ENCODE results near the gene DDI1.

The DDI1 gene

GRCh38 chr11:104036588-104036987, at the start of gene DDI1:
Gene DDI1, plus strand, starts transcription at chr11:104036640. Its CDS starts 183 bp downstream, at chr11:104036823.
- Histone ChIP-seq H3K4me3 (ENCODE audit: low read depth, low read length) (no peak within 1 kb of the TSS), H3K36me3 (ENCODE audit: control insufficient read depth, insufficient read depth, low read length) (no peaks in the 10 kb centered on the region), H3K27me3 (ENCODE audit: control insufficient read depth, insufficient read depth, low read length) (no peaks in the 10 kb centered on the region)

GRCh38 chr11:103987629-103988594, 48.5 kb upstream of the DDI1 start:
- H3K4me3 ChIP-seq (ENCODE audit: low read depth, low read length) = no peak overlapping the region
- H3K27ac ChIP-seq (ENCODE audit: low read depth, low read length) = no peak overlapping the region
- H3K9ac ChIP-seq (ENCODE audit: low read depth, low read length) = no peak overlapping the region
- no peaks in the 10 kb centered on the region for H3K9me3 ChIP-seq (ENCODE audit: control insufficient read depth, insufficient read depth, low read length)
- no peaks in the 10 kb centered on the region for H3K36me3 ChIP-seq (ENCODE audit: control insufficient read depth, insufficient read depth, low read length)
- peaks cover 8% of the 10 kb centered on the region; the same call in 1 of the 2 replicates for H3K4me1 ChIP-seq (ENCODE audit: control insufficient read depth, insufficient read depth, low read length)
- H3K27me3 ChIP-seq (ENCODE audit: control insufficient read depth, insufficient read depth, low read length) = no peaks in the 10 kb centered on the region

More at GRCh38 chr11:104036588-104036987, at the start of gene DDI1:
- H3K9me3 ChIP-seq (ENCODE audit: control insufficient read depth, insufficient read depth, low read length) = no peaks in the 10 kb centered on the region
- no peak within 1 kb of the TSS for H3K27ac ChIP-seq (ENCODE audit: low read depth, low read length)
- H3K4me1 ChIP-seq (ENCODE audit: control insufficient read depth, insufficient read depth, low read length) = no peaks in the 10 kb centered on the region
- no peak within 1 kb of the TSS for H3K9ac ChIP-seq (ENCODE audit: low read depth, low read length)

GRCh38 chr11:103988595-103988969, 47.9 kb upstream of the DDI1 start:
- no peak overlapping the region for H3K27ac ChIP-seq (ENCODE audit: low read depth, low read length)
- no peaks in the 10 kb centered on the region for H3K27me3 ChIP-seq (ENCODE audit: control insufficient read depth, insufficient read depth, low read length)
- peaks cover 8% of the 10 kb centered on the region; the same call in 1 of the 2 replicates for H3K4me1 ChIP-seq (ENCODE audit: control insufficient read depth, insufficient read depth, low read length)
- no peaks in the 10 kb centered on the region for H3K9me3 ChIP-seq (ENCODE audit: control insufficient read depth, insufficient read depth, low read length)
- no peak overlapping the region for H3K4me3 ChIP-seq (ENCODE audit: low read depth, low read length)
- H3K36me3 ChIP-seq (ENCODE audit: control insufficient read depth, insufficient read depth, low read length) = no peaks in the 10 kb centered on the region
- no peak overlapping the region for H3K9ac ChIP-seq (ENCODE audit: low read depth, low read length)

GRCh38 chr11:103993507-103993906, 42.9 kb upstream of the DDI1 start:
- Histone ChIP-seq H3K27me3 (ENCODE audit: control insufficient read depth, insufficient read depth, low read length) (no peaks in the 10 kb centered on the region), H3K4me3 (ENCODE audit: low read depth, low read length) (no peak overlapping the region), H3K36me3 (ENCODE audit: control insufficient read depth, insufficient read depth, low read length) (no peaks in the 10 kb centered on the region), H3K9ac (ENCODE audit: low read depth, low read length) (no peak overlapping the region), H3K27ac (ENCODE audit: low read depth, low read length) (no peak overlapping the region), H3K4me1 (ENCODE audit: control insufficient read depth, insufficient read depth, low read length) (no peaks in the 10 kb centered on the region), H3K9me3 (ENCODE audit: control insufficient read depth, insufficient read depth, low read length) (no peaks in the 10 kb centered on the region)

GRCh38 chr11:103994094-103994493, 42.3 kb upstream of the DDI1 start:
- no peak overlapping the region for H3K27ac ChIP-seq (ENCODE audit: low read depth, low read length)
- H3K4me3 ChIP-seq (ENCODE audit: low read depth, low read length) = no peak overlapping the region
- H3K9me3 ChIP-seq (ENCODE audit: control insufficient read depth, insufficient read depth, low read length) = no peaks in the 10 kb centered on the region
- no peak overlapping the region for H3K9ac ChIP-seq (ENCODE audit: low read depth, low read length)
- no peaks in the 10 kb centered on the region for H3K4me1 ChIP-seq (ENCODE audit: control insufficient read depth, insufficient read depth, low read length)
- H3K36me3 ChIP-seq (ENCODE audit: control insufficient read depth, insufficient read depth, low read length) = no peaks in the 10 kb centered on the region
- no peaks in the 10 kb centered on the region for H3K27me3 ChIP-seq (ENCODE audit: control insufficient read depth, insufficient read depth, low read length)

GRCh38 chr11:103994518-103994917, 41.9 kb upstream of the DDI1 start:
- Histone ChIP-seq H3K27me3 (ENCODE audit: control insufficient read depth, insufficient read depth, low read length) (no peaks in the 10 kb centered on the region), H3K4me1 (ENCODE audit: control insufficient read depth, insufficient read depth, low read length) (no peaks in the 10 kb centered on the region), H3K36me3 (ENCODE audit: control insufficient read depth, insufficient read depth, low read length) (no peaks in the 10 kb centered on the region), H3K4me3 (ENCODE audit: low read depth, low read length) (no peak overlapping the region), H3K9me3 (ENCODE audit: control insufficient read depth, insufficient read depth, low read length) (no peaks in the 10 kb centered on the region), H3K9ac (ENCODE audit: low read depth, low read length) (no peak overlapping the region), H3K27ac (ENCODE audit: low read depth, low read length) (no peak overlapping the region)

GRCh38 chr11:103995896-103996295, 40.5 kb upstream of the DDI1 start:
- Histone ChIP-seq H3K4me3 (ENCODE audit: low read depth, low read length) (no peak overlapping the region), H3K9ac (ENCODE audit: low read depth, low read length) (no peak overlapping the region), H3K36me3 (ENCODE audit: control insufficient read depth, insufficient read depth, low read length) (no peaks in the 10 kb centered on the region), H3K9me3 (ENCODE audit: control insufficient read depth, insufficient read depth, low read length) (no peaks in the 10 kb centered on the region), H3K27me3 (ENCODE audit: control insufficient read depth, insufficient read depth, low read length) (no peaks in the 10 kb centered on the region), H3K4me1 (ENCODE audit: control insufficient read depth, insufficient read depth, low read length) (no peaks in the 10 kb centered on the region), H3K27ac (ENCODE audit: low read depth, low read length) (no peak overlapping the region)

- H3K9me3 ChIP-seq (ENCODE audit: control insufficient read depth, insufficient read depth, low read length) = no peaks in the 10 kb centered on the region
- no peak overlapping the region for H3K4me3 ChIP-seq (ENCODE audit: low read depth, low read length)
Observed at GRCh38 chr11:103997082-103997481, 39.4 kb upstream of the DDI1 start.

GRCh38 chr11:103998826-103999508, 37.5 kb upstream of the DDI1 start:
- Histone ChIP-seq H3K27ac (ENCODE audit: low read depth, low read length) (no peak overlapping the region), H3K9me3 (ENCODE audit: control insufficient read depth, insufficient read depth, low read length) (no peaks in the 10 kb centered on the region)

More at GRCh38 chr11:103997082-103997481, 39.4 kb upstream of the DDI1 start:
- no peaks in the 10 kb centered on the region for H3K27me3 ChIP-seq (ENCODE audit: control insufficient read depth, insufficient read depth, low read length)
- H3K4me1 ChIP-seq (ENCODE audit: control insufficient read depth, insufficient read depth, low read length) = no peaks in the 10 kb centered on the region
- no peak overlapping the region for H3K27ac ChIP-seq (ENCODE audit: low read depth, low read length)
- no peak overlapping the region for H3K9ac ChIP-seq (ENCODE audit: low read depth, low read length)
- H3K36me3 ChIP-seq (ENCODE audit: control insufficient read depth, insufficient read depth, low read length) = no peaks in the 10 kb centered on the region

GRCh38 chr11:104000798-104001197, 35.6 kb upstream of the DDI1 start:
- H3K9ac ChIP-seq (ENCODE audit: low read depth, low read length) = no peak overlapping the region
- no peaks in the 10 kb centered on the region for H3K4me1 ChIP-seq (ENCODE audit: control insufficient read depth, insufficient read depth, low read length)
- no peaks in the 10 kb centered on the region for H3K27me3 ChIP-seq (ENCODE audit: control insufficient read depth, insufficient read depth, low read length)
- H3K9me3 ChIP-seq (ENCODE audit: control insufficient read depth, insufficient read depth, low read length) = no peaks in the 10 kb centered on the region
- no peak overlapping the region for H3K4me3 ChIP-seq (ENCODE audit: low read depth, low read length)
- no peaks in the 10 kb centered on the region for H3K36me3 ChIP-seq (ENCODE audit: control insufficient read depth, insufficient read depth, low read length)
- no peak overlapping the region for H3K27ac ChIP-seq (ENCODE audit: low read depth, low read length)

More at GRCh38 chr11:103998826-103999508, 37.5 kb upstream of the DDI1 start:
- no peaks in the 10 kb centered on the region for H3K36me3 ChIP-seq (ENCODE audit: control insufficient read depth, insufficient read depth, low read length)
- no peaks in the 10 kb centered on the region for H3K4me1 ChIP-seq (ENCODE audit: control insufficient read depth, insufficient read depth, low read length)
- H3K9ac ChIP-seq (ENCODE audit: low read depth, low read length) = no peak overlapping the region
- H3K27me3 ChIP-seq (ENCODE audit: control insufficient read depth, insufficient read depth, low read length) = no peaks in the 10 kb centered on the region
- no peak overlapping the region for H3K4me3 ChIP-seq (ENCODE audit: low read depth, low read length)

GRCh38 chr11:104001561-104002056, 34.8 kb upstream of the DDI1 start:
- Histone ChIP-seq H3K4me1 (ENCODE audit: control insufficient read depth, insufficient read depth, low read length) (no peaks in the 10 kb centered on the region), H3K27ac (ENCODE audit: low read depth, low read length) (no peak overlapping the region), H3K9ac (ENCODE audit: low read depth, low read length) (no peak overlapping the region), H3K36me3 (ENCODE audit: control insufficient read depth, insufficient read depth, low read length) (no peaks in the 10 kb centered on the region), H3K9me3 (ENCODE audit: control insufficient read depth, insufficient read depth, low read length) (no peaks in the 10 kb centered on the region), H3K4me3 (ENCODE audit: low read depth, low read length) (no peak overlapping the region), H3K27me3 (ENCODE audit: control insufficient read depth, insufficient read depth, low read length) (no peaks in the 10 kb centered on the region)
